ENCODE measurements around the gene ADD3. TPM values are rescaled to one million over a fixed set of nuclear protein-coding genes. Genes with fewer than 3 reads are reported as not detected.

The ADD3 gene
- total and polyA plus RNA-seq, 2 of the 13 experiments (the other 11 are each of a cell fraction or from before 2014, with no cell fraction given), result 44.7 to 57.5 TPM

- TF ChIP-seq LRRFIP1 (CRISPR knock-in tag; conservative IDR thresholded peaks at IDR 0.05), result no peak
- TF ChIP-seq GATA4 (IDR thresholded peaks at IDR 0.05; ENCODE audit: borderline replicate concordance, low read depth), result no peak
- TF ChIP-seq ZNF543 (CRISPR knock-in tag; IDR thresholded peaks at IDR 0.05), result no peak
- TF ChIP-seq THAP8 (CRISPR knock-in tag; IDR thresholded peaks at IDR 0.05; ENCODE audit: borderline replicate concordance), result no peak
These were observed 28.6 kb upstream of the ADD3 start (continued) for GRCh38 chr10:109979215-109979614.

- Histone ChIP-seq H3K36me3 (replicated peaks in 1 of 2; ENCODE audit: control insufficient read depth in 1 of 2, insufficient read depth in 2 of 2, low read length in 2 of 2) (no peaks in the 10 kb centered on the region), H3K27me3 (ENCODE audit: control insufficient read depth in 1 of 2, insufficient read depth in 2 of 2, low read length in 2 of 2) (no peaks in the 10 kb centered on the region), H2AFZ (ENCODE audit: low read length) (no peak overlapping the region), H3K79me2 (ENCODE audit: insufficient read depth, low read length) (no peaks in the 10 kb centered on the region), H3K9ac (ENCODE audit: insufficient read depth, low read depth, low read length) (no peak overlapping the region), H3K4me3 (replicated peaks in 1 of 3; ENCODE audit: insufficient read depth in 1 of 3, low read depth in 2 of 3, low read length in 3 of 3) (no peak overlapping the region), H3K27ac (ENCODE audit: extremely low read length, insufficient read depth, low read length) (no peak overlapping the region), H3K4me2 (ENCODE audit: low read depth, low read length) (no peak overlapping the region), H3K9me3 (ENCODE audit: low read length) (no peaks in the 10 kb centered on the region), H4K20me1 (ENCODE audit: insufficient read depth, low read length) (no peaks in the 10 kb centered on the region), H3K4me1 (ENCODE audit: insufficient read depth, low read length) (peaks cover 22% of the 10 kb centered on the region)
- no peak for FAIRE-seq
- DNase-seq (ENCODE audit: low spot score), result no peak
- ChIA-PET CTCF (ENCODE audit: low intra/inter-chr PET ratio, low total read pairs) (no interaction called here), POLR2A (no interaction called here)
- in situ Hi-C loops (cut with HindIII; ENCODE audit: extremely low pct_ligation_motif_present, low pct_unique_long_range_greater_than_20kb) (no loop called here), intact Hi-C loops (cut with micrococcal nuclease; ENCODE audit: unreplicated experiment) (no loop called here)
- ATAC-seq, result no peak
- 90% methylated on average over 2 of the region's 2 CpGs for WGBS (ENCODE audit: low lambda C conversion rate)
- BruUV-seq (replicated peaks), result no TSS peak
- no peak for TF ChIP-seq SPEN (CRISPR knock-in tag; IDR thresholded peaks at IDR 0.05; ENCODE audit: low read depth)
- TF ChIP-seq THAP8 (CRISPR knock-in tag; IDR thresholded peaks at IDR 0.05; ENCODE audit: borderline replicate concordance), result no peak
- no peak for TF ChIP-seq GPN1 (CRISPR knock-in tag; IDR thresholded peaks at IDR 0.05; ENCODE audit: borderline replicate concordance)
- no peak for TF ChIP-seq HMG20B (CRISPR knock-in tag; conservative IDR thresholded peaks at IDR 0.05)
- no peak for TF ChIP-seq CEBPZ (IDR thresholded peaks at IDR 0.05; ENCODE audit: low read length)
- no peak for TF ChIP-seq ZNF740 (CRISPR knock-in tag; IDR thresholded peaks at IDR 0.05)
- no peak for TF ChIP-seq KLF15 (CRISPR knock-in tag; IDR thresholded peaks at IDR 0.05; ENCODE audit: borderline replicate concordance)
- TF ChIP-seq MED8 (CRISPR knock-in tag; IDR thresholded peaks at IDR 0.05; ENCODE audit: insufficient replicate concordance), result no peak
- TF ChIP-seq ZNF101 (CRISPR knock-in tag; IDR thresholded peaks at IDR 0.05; ENCODE audit: borderline replicate concordance, low read depth), result no peak
These were observed 26.1 kb upstream of the ADD3 start for GRCh38 chr10:109981650-109982049.

Measured in HepG2 (cell line).